SK-N-SH treated with all-trans-retinoic acid at 6 μM for 48 hours (cell line): ENCODE data around the gene FRMD5.

Experiments
- BACH2 ChIP-seq: fragments of 250-450 bp; sonication (Bioruptor Pico); IDR thresholded peaks from 2 replicates; pipeline ENCODE4 v1.9.0; 2021; ENCODE audit warnings: mild to moderate bottlenecking, borderline replicate concordance
- CREB5 ChIP-seq: fragments of 250-450 bp; sonication (Bioruptor Pico); IDR thresholded peaks from 2 replicates; pipeline ENCODE4 v1.5.1; 2020; ENCODE audit warnings: low read depth, mild to moderate bottlenecking, moderate library complexity
- CSDC2 ChIP-seq: fragments of 250-450 bp; sonication (Bioruptor Pico); IDR thresholded peaks from 2 replicates; pipeline ENCODE4 v1.5.0; 2020; ENCODE audit warnings: mild to moderate bottlenecking, moderate library complexity
- PPARA ChIP-seq: fragments of 250-450 bp; sonication (Bioruptor Pico); IDR thresholded peaks from 2 replicates; pipeline ENCODE4 v1.5.0; 2020; ENCODE audit warnings: mild to moderate bottlenecking, borderline replicate concordance
- SNAI2 ChIP-seq: fragments of 250-450 bp; sonication (Bioruptor Pico); IDR thresholded peaks from 2 replicates; pipeline ENCODE4 v1.5.0; 2020; ENCODE audit warnings: mild to moderate bottlenecking, moderate library complexity
- TSHZ2 ChIP-seq: fragments of 250-450 bp; sonication (Bioruptor Pico); IDR thresholded peaks from 2 replicates; pipeline ENCODE4 v1.5.0; 2020; ENCODE audit warnings: mild to moderate bottlenecking, moderate library complexity
- ZC3H10 ChIP-seq: fragments of 250-450 bp; sonication (Bioruptor Pico); IDR thresholded peaks from 2 replicates; pipeline ENCODE4 v1.5.1; 2021; ENCODE audit warnings: mild to moderate bottlenecking, moderate library complexity
- ZFP3 ChIP-seq: fragments of 250-450 bp; sonication (Bioruptor Pico); IDR thresholded peaks from 2 replicates; pipeline ENCODE4 v1.5.0; 2020; ENCODE audit warnings: mild to moderate bottlenecking, moderate library complexity
- ZNF8 ChIP-seq: fragments of 450-650 bp; formaldehyde crosslinking; IDR thresholded peaks from 2 replicates; pipeline ENCODE4 v1.5.0; 2020; ENCODE audit warnings: mild to moderate bottlenecking, moderate library complexity

- TF ChIP-seq TSHZ2, result no peak
- no peak for TF ChIP-seq BACH2
- no peak for TF ChIP-seq CSDC2 (CRISPR knock-in tag)
- TF ChIP-seq PPARA, result no peak
- TF ChIP-seq ZC3H10 (CRISPR knock-in tag), result no peak
- TF ChIP-seq ZNF8 (CRISPR knock-in tag), result no peak
- no peak for TF ChIP-seq ZFP3 (CRISPR knock-in tag)
- no peak for TF ChIP-seq SNAI2 (CRISPR knock-in tag)
- TF ChIP-seq CREB5 (CRISPR knock-in tag), result 0 out of 2 replicates have a peak, but pooled peaks have one; percentile 27
Observed at GRCh38 chr15:44101944-44102343, 93.1 kb downstream of the FRMD5 start.
